MM.1S (cell line): ENCODE measurements around the gene MAP7D1.

ENCODE experiments used
- CTCF ChIP-seq: fragments of 300-600 bp; sonication (generic); IDR thresholded peaks from 2 replicates; pipeline ENCODE4 v1.5.1; 2016; ENCODE audit warnings: antibody characterized with exemption, low read length, mixed read lengths
- EZH2phosphoT487 ChIP-seq: fragments of 300-600 bp; sonication (generic); IDR thresholded peaks from 2 replicates; pipeline ENCODE4 v1.6.1; 2018; ENCODE audit warnings: antibody characterized with exemption, low read length

- no peak for TF ChIP-seq CTCF
- TF ChIP-seq EZH2phosphoT487: no peak
These were observed 12.5 kb upstream of the MAP7D1 start for GRCh38 chr1:36143424-36143823.
